Coronary artery (tissue), 2 donors: Measurements from ENCODE around the gene SLC17A7.

Experiments used
- DNase-seq: peaks from one replicate; pipeline ENCODE4 v3.0.0-alpha.2; 2017; ENCODE audit warnings: low spot score
- H3K27ac ChIP-seq, 2 donors: fragments of 200-600 bp; sonication (generic); one replicate each; pipeline ENCODE4 v1.5.1; 2016 to 2019
- H3K4me3 ChIP-seq: fragments of 200-600 bp; sonication (generic); 2 replicates; pipeline ENCODE4 v1.5.1; 2016; ENCODE audit warnings: mild to moderate bottlenecking, moderate library complexity
- CTCF ChIP-seq: fragments of 200-600 bp; sonication (generic); IDR thresholded peaks from one replicate; pipeline ENCODE4 v1.5.1; 2019; ENCODE audit warnings: antibody characterized with exemption

SLC17A7 gene

GRCh38 chr19:49396738-49397505 lies 44.4 kb downstream of the SLC17A7 start:
- no peak for TF ChIP-seq CTCF
- no peak for DNase-seq
- Histone ChIP-seq H3K27ac (no peak overlapping the region), H3K4me3 (no peak overlapping the region)

GRCh38 chr19:49395581-49396407 lies 45.5 kb downstream of the SLC17A7 start:
- DNase-seq, result no peak
- TF ChIP-seq CTCF, result no peak
- H3K4me3 ChIP-seq, result no peak overlapping the region
- no peak overlapping the region for H3K27ac ChIP-seq

GRCh38 chr19:49393881-49394280 lies 47.4 kb downstream of the SLC17A7 start:
- H3K4me3 ChIP-seq, result no peak overlapping the region
- no peak for DNase-seq
- H3K27ac ChIP-seq, result no peak overlapping the region
- no peak for TF ChIP-seq CTCF

GRCh38 chr19:49391581-49392399 lies 49.5 kb downstream of the SLC17A7 start:
- Histone ChIP-seq H3K27ac (no peak overlapping the region), H3K4me3 (no peak overlapping the region)
- DNase-seq, result no peak
- TF ChIP-seq CTCF, result peak; percentile 49

- Histone ChIP-seq H3K4me3 (no peak overlapping the region), H3K27ac (no peak overlapping the region)
- DNase-seq, result no peak
- no peak for TF ChIP-seq CTCF
Measured at GRCh38 chr19:49390929-49391359, 50.4 kb downstream of the SLC17A7 start.

GRCh38 chr19:49390131-49390928 lies 51.0 kb downstream of the SLC17A7 start:
- no peak for DNase-seq
- H3K27ac ChIP-seq, result no peak overlapping the region
- H3K4me3 ChIP-seq, result no peak overlapping the region
- no peak for TF ChIP-seq CTCF
